A549 (cell line): ENCODE measurements around the gene VASN.

Experiments
- CHD2 ChIP-seq: fragments of 150-350 bp; IDR thresholded peaks from 2 replicates; pipeline ENCODE4 v1.6.1; 2014; ENCODE audit warnings: low read length; ENCODE audit not compliant: partially characterized antibody
- CHD4 ChIP-seq: fragments of 200-600 bp; sonication (generic); IDR thresholded peaks from 2 replicates; pipeline ENCODE4 v1.6.1; 2016; ENCODE audit warnings: antibody characterized with exemption, mild to moderate bottlenecking, borderline replicate concordance
- CTCF ChIP-seq: fragments of >200 bp; sonication (Bioruptor Twin); formaldehyde crosslinking; IDR thresholded peaks from 3 replicates; pipeline ENCODE4 v1.5.1; 2016
- EP300 ChIP-seq, 2 experiments: fragments of >200 bp; sonication (Bioruptor Twin); formaldehyde crosslinking; IDR thresholded peaks; 2 replicates in 1 of 2; 3 replicates in 1 of 2; pipeline ENCODE4 v1.6.1; 2016 to 2017
- JUN ChIP-seq, 2 experiments: fragments of >200 bp; sonication (Bioruptor Twin); formaldehyde crosslinking; IDR thresholded peaks; 2 replicates in 1 of 2; 3 replicates in 1 of 2; pipeline ENCODE4 v1.6.1; 2016 to 2017
- RCOR1 ChIP-seq: fragments of 150-350 bp; IDR thresholded peaks from 2 replicates; pipeline ENCODE4 v1.6.1; 2014; ENCODE audit warnings: antibody characterized with exemption, low read length, low read depth

GRCh38 chr16:4386451-4386805 lies 14.8 kb downstream of the VASN start:
- no peak for TF ChIP-seq RCOR1
- no peak for TF ChIP-seq CTCF
- TF ChIP-seq EP300 (IDR thresholded peaks at IDR 0.05), result no peak
- no peak for TF ChIP-seq CHD2
- no peak for TF ChIP-seq CHD4
- TF ChIP-seq JUN (IDR thresholded peaks at IDR 0.05), result no peak
